ENCODE results near the gene SCUBE2.
"Not testable (repeated sequence)": the region's sequence is repeated elsewhere in the genome, so short reads cannot be mapped to it uniquely, and the experiment has no call there.

SCUBE2 gene

DNA sequence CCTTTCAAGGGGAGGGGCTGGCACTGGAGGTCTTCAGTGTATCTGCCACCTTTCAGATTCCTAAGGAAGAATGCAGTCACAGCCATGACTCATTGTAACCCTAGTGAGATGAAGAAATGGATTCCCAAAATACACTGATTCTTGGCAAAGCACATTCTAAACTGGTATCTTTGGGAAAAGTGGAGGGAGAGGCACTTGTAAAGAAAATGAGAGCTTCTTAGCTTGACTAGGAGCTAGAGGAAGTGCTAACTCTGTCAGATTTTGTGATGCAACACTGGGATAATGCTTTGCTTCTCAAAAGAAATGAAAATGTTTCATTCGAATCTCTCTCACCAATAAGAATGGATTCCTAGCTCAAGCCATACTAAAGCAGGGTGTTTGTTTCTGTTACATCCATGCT lies 101.9 kb downstream of the SCUBE2 start:
- TF ChIP-seq, protein P1, sequence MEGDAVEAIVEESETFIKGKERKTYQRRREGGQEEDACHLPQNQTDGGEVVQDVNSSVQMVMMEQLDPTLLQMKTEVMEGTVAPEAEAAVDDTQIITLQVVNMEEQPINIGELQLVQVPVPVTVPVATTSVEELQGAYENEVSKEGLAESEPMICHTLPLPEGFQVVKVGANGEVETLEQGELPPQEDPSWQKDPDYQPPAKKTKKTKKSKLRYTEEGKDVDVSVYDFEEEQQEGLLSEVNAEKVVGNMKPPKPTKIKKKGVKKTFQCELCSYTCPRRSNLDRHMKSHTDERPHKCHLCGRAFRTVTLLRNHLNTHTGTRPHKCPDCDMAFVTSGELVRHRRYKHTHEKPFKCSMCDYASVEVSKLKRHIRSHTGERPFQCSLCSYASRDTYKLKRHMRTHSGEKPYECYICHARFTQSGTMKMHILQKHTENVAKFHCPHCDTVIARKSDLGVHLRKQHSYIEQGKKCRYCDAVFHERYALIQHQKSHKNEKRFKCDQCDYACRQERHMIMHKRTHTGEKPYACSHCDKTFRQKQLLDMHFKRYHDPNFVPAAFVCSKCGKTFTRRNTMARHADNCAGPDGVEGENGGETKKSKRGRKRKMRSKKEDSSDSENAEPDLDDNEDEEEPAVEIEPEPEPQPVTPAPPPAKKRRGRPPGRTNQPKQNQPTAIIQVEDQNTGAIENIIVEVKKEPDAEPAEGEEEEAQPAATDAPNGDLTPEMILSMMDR (IDR thresholded peaks at IDR 0.05; ENCODE audit: low read depth, low read length, missing control alignments) = no peak
- no peak overlapping the region for H3K4me3 ChIP-seq (replicated peaks; ENCODE audit: low read depth, low read length)
- no peak for DNase-seq (ENCODE audit: extremely low read depth, low read depth)

DNA sequence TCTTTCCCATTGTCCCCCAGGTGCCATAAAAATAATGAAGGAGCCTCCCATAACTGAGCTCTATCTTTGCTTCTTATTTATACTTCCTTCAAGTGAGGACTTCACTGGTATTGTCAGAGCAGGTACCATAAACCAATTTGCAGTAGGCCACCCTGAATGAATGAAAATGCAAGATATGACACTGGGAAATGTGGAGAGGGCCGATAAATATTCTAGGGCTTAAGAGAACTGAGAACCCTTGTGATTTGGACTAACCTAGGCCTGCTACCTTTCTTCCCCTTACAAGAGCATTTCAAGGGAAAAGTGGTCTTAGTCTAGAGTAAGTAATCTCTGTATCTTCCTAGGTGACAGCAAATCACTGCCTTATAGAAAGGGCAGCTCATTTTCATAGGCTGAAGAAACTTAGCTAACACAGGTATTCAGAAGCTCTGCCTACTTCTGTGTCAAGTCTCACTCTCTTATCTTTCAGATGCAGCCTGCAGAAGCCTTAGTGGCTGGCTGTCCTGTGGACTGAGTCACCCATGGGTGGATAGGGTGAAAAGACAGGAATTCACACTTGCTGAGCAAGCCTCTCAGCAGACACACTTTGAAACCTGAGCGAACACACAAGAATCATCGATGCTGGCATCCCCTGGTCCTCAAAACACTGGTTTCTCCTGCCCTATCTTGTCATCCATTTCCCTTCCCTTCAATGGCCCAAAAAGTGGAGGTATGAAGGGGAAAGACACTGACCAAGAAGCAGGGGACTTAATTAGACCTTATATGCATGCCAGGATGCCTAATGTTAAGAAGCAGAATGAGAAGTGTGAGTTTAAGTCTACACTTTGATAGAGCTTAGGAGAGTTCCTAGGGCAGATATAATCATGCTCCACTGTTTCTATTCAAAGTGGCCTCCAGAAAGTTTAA lies 102.8 kb downstream of the SCUBE2 start:
- no peak overlapping the region for H3K4me3 ChIP-seq (replicated peaks; ENCODE audit: low read depth, low read length)
- no peak for DNase-seq (ENCODE audit: extremely low read depth, low read depth)
- TF ChIP-seq, protein P1 (IDR thresholded peaks at IDR 0.05; ENCODE audit: low read depth, low read length, missing control alignments) = no peak

DNA sequence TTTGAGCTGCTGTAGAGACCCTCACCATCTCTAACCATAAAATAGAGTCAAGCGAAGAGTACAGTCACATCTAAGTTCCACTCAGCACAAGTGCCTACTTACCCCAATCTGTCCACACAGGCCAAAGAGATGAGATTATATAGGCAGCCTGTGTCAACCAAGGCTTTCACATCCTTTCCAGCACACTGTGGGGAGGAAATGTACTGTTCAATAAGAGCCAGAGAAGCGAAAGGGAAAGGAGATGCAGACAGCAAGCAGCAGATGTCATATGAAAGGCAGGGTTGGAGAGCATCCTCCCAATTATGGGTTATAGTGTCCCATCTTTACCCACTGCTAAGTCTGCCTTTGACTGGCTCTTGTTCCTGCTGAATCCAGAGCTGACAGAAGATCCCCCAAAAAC lies 104.0 kb downstream of the SCUBE2 start:
- no peak for DNase-seq (ENCODE audit: extremely low read depth, low read depth)
- H3K4me3 ChIP-seq (replicated peaks; ENCODE audit: low read depth, low read length) = no peak overlapping the region

DNA sequence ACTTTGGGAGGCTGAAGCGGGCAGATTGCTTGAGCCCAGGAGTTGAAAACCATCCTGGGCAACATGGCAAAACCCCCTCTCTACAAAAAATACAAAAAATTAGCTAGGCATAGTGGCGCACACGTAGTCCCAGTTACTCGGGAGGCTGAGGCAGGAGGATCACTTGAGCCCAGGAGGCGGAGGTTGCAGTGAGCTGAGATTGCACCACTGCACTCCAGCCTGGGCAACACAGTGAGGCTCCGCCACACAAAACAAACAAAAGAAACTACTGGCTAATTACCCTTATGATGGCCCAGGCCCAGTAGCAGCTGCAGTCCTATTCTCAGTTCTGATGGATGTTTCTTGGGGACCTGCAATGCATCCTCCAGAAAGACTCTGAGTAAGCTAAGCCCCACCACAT lies 104.6 kb downstream of the SCUBE2 start:
- H3K4me3 ChIP-seq (replicated peaks; ENCODE audit: low read depth, low read length); DNase-seq (ENCODE audit: extremely low read depth, low read depth): not testable (repeated sequence)

More for the DNA sequence above, 104.0 kb downstream of the SCUBE2 start:
- TF ChIP-seq, protein P1 (IDR thresholded peaks at IDR 0.05; ENCODE audit: low read depth, low read length, missing control alignments) = no peak

DNA sequence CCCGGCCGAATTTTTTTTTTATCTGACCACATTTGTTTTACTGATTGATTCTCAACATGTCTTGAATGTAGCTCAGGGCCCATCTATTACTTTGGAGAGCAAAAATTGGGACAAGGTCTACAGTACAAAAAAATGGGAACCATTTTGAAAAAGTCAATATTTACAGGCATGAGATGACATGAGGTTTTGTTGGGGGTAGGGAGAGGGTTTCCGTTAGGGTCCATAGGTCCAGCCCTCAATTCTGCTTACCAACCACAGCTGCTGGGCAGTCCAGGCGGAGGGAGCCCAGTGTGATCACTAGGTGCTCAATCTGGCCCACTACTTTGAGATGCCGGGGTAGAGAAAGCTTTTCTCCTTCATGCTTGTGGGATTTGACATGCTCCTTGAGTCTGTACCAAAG lies 105.9 kb downstream of the SCUBE2 start:
- H3K4me3 ChIP-seq (replicated peaks; ENCODE audit: low read depth, low read length) = no peak overlapping the region
- TF ChIP-seq, protein P1 (IDR thresholded peaks at IDR 0.05; ENCODE audit: low read depth, low read length, missing control alignments) = no peak
- DNase-seq (ENCODE audit: extremely low read depth, low read depth) = no peak

DNA sequence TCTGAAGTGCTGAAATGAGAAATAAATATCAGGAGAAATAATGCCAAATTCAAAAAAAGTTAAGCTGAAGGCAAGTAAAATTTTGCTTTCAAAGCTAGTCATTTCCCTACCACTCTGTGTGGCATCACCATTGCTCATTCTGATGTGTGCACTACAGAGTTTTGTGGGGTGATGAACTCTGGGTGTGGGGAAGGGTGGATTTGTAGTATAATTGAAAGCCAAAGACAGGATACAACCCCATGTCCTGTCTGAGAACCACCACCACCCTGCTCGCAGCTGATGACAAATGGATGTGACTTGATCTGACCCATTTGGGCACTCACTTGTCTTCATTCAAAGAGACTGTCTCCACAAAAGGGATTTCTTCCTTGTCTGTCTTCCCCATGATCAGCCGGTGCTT lies 107.8 kb downstream of the SCUBE2 start:
- no peak overlapping the region for H3K4me3 ChIP-seq (replicated peaks; ENCODE audit: low read depth, low read length)
- no peak for DNase-seq (ENCODE audit: extremely low read depth, low read depth)
- TF ChIP-seq, protein P1 (IDR thresholded peaks at IDR 0.05; ENCODE audit: low read depth, low read length, missing control alignments) = no peak

DNA sequence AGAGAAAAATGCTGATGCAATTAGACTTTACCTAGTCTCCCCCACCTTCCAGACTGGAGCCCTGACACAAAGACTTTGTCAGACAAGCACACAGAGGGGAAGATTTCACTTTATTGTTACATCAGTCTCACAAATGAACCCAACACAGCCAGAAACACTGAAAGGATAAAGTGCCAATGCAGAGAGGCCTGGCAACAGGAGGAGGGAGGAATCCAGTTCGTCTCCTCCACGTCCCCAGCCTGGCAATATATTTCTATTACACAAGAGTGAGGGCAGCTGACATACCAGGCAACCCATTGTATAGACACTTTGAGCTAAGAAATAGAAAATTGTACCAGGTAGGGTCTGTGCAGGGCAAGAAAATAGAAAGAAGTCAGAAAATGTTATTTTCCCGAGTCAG lies 110.9 kb downstream of the SCUBE2 start:
- H3K4me3 ChIP-seq (replicated peaks; ENCODE audit: low read depth, low read length) = no peak overlapping the region
- TF ChIP-seq, protein P1 (IDR thresholded peaks at IDR 0.05; ENCODE audit: low read depth, low read length, missing control alignments) = no peak
- no peak for DNase-seq (ENCODE audit: extremely low read depth, low read depth)

DNA sequence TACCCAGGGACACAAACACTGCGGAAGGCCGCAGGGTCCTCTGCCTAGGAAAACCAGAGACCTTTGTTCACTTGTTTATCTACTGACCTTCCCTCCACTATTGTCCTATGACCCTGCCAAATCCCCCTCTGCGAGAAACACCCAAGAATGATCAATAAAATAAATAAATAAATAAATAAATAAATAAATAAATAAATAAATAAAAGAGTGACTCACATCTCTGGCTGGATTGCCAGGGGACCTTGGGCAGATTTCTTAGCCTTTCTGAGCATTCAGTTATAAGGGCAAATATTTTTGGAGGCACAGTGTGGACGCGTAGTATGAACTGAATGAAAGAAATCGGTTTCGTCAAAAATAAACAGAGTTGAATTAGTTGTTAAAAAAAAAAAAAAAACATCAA lies 112.0 kb downstream of the SCUBE2 start:
- H3K4me3 ChIP-seq (replicated peaks; ENCODE audit: low read depth, low read length); DNase-seq (ENCODE audit: extremely low read depth, low read depth): not testable (repeated sequence)
